SK-N-SH (cell line): ENCODE results near the gene CCDC183. TPM values are rescaled to one million over a fixed set of nuclear protein-coding genes. Genes with fewer than 3 reads are reported as not detected.

Experiments
- CTCF ChIA-PET: fragments of 300-600, 350-600 bp; formaldehyde crosslinking; extraction: SDS; loops from one replicate; lab custom pipeline; 2021; lab: Yijun Ruan, JAX
- POLR2A ChIA-PET: fragments of 350-600 bp; sonication (Branson Sonifier 250); formaldehyde crosslinking; extraction: SDS; loops from one replicate; lab custom pipeline; 2020; ENCODE audit warnings: antibody characterized with exemption, inconsistent platforms; lab: Yijun Ruan, JAX
- DNase-seq: peaks from one replicate; pipeline ENCODE4 v3.0.0; 2012
- H2AFZ ChIP-seq: fragments of 200-600 bp; sonication (generic); 2 replicates; pipeline ENCODE4 v1.8.1; 2016; ENCODE audit warnings: antibody characterized with exemption, mild to moderate bottlenecking, low read depth
- H3F3A ChIP-seq: fragments of 200-600 bp; sonication (generic); replicated peaks from 2 replicates; pipeline ENCODE3; 2016; ENCODE audit warnings: antibody characterized with exemption, mild to moderate bottlenecking; ENCODE audit not compliant: insufficient read depth
- H3K27ac ChIP-seq, 2 experiments: fragments of 200-500 bp in 1 of 2; fragments of 200-600 bp in 1 of 2; sonication (Bioruptor generic) in 1 of 2; sonication (generic), shearing (Covaris generic) in 1 of 2; 2 replicates each; pipeline versions ENCODE4 v1.5.1 to v1.6.1; 2014 to 2016; ENCODE audit warnings: low read depth in 2 of 2, inconsistent platforms in 1 of 2, low read length in 1 of 2, mild to moderate bottlenecking in 1 of 2, mixed read lengths in 1 of 2
- H3K27me3 ChIP-seq: fragments of 200-600 bp; sonication (generic), shearing (Covaris generic); 2 replicates; pipeline ENCODE4 v1.6.1; 2016; ENCODE audit warnings: mixed run types; ENCODE audit not compliant: insufficient read depth
- H3K36me3 ChIP-seq, 2 experiments: fragments of 200-500 bp in 1 of 2; fragments of 200-600 bp in 1 of 2; sonication (Bioruptor generic) in 1 of 2; sonication (generic) in 1 of 2; replicated peaks in 1 of 2; 2 replicates each; pipeline versions ENCODE3 to v1.5.1; 2014 to 2016; ENCODE audit warnings: low read length in 1 of 2, mild to moderate bottlenecking in 1 of 2; ENCODE audit not compliant: insufficient read depth in 2 of 2, control insufficient read depth in 1 of 2
- H3K4me1 ChIP-seq, 2 experiments: fragments of 200-500 bp in 1 of 2; fragments of 200-600 bp in 1 of 2; sonication (Bioruptor generic) in 1 of 2; sonication (generic), shearing (Covaris generic) in 1 of 2; 2 replicates each; pipeline versions ENCODE4 v1.5.1 to v1.6.1; 2014 to 2016; ENCODE audit warnings: low read depth in 1 of 2, low read length in 1 of 2, mixed run types in 1 of 2; ENCODE audit not compliant: insufficient read depth in 2 of 2, control insufficient read depth in 1 of 2
- H3K4me2 ChIP-seq: fragments of 200-600 bp; sonication (generic), shearing (Covaris generic); 2 replicates; pipeline ENCODE4 v1.6.1; 2017; ENCODE audit warnings: mixed run types
- H3K4me3 ChIP-seq, 2 experiments: fragments of 200-500 bp in 1 of 2; fragments of 200-600 bp in 1 of 2; sonication (Bioruptor generic) in 1 of 2; sonication (generic), shearing (Covaris generic) in 1 of 2; 2 replicates each; pipeline versions ENCODE4 v1.5.1 to v1.8.1; 2014 to 2016; ENCODE audit warnings: low read depth in 2 of 2, inconsistent platforms in 1 of 2, low read length in 1 of 2, mild to moderate bottlenecking in 1 of 2, mixed read lengths in 1 of 2, moderate library complexity in 1 of 2
- H3K79me2 ChIP-seq: fragments of 200-600 bp; sonication (generic); 2 replicates; pipeline ENCODE4 v1.8.1; 2017; ENCODE audit warnings: mild to moderate bottlenecking; ENCODE audit not compliant: insufficient read depth
- H3K9ac ChIP-seq: fragments of 200-600 bp; sonication (generic); 2 replicates; pipeline ENCODE4 v1.6.1; 2017; ENCODE audit warnings: mixed run types
- H3K9me2 ChIP-seq: fragments of 200-600 bp; sonication (generic); 2 replicates; pipeline ENCODE4 v1.6.1; 2017; ENCODE audit warnings: mixed run types
- H3K9me3 ChIP-seq: fragments of 200-600 bp; sonication (generic); 2 replicates; pipeline ENCODE4 v1.6.1; 2017; ENCODE audit warnings: mixed run types, mild to moderate bottlenecking, moderate library complexity
- H4K20me1 ChIP-seq: fragments of 200-600 bp; sonication (generic); 2 replicates; pipeline ENCODE4 v1.6.1; 2017; ENCODE audit warnings: mild to moderate bottlenecking, mixed run types; ENCODE audit not compliant: insufficient read depth
- CHD2 ChIP-seq: fragments of 150-350 bp; IDR thresholded peaks from 2 replicates; pipeline ENCODE4 v1.6.1; 2018; ENCODE audit warnings: low read length; ENCODE audit not compliant: partially characterized antibody
- EZH2phosphoT487 ChIP-seq: fragments of 200-600 bp; sonication (generic); IDR thresholded peaks from 2 replicates; pipeline ENCODE4 v1.6.1; 2017; ENCODE audit warnings: low read depth, mixed run types, mild to moderate bottlenecking, antibody characterized with exemption, moderate library complexity, borderline replicate concordance
- FOSL2 ChIP-seq: IDR thresholded peaks from 2 replicates; pipeline ENCODE4 v1.4.0; 2012; ENCODE audit warnings: low read depth, mild to moderate bottlenecking, moderate library complexity, borderline replicate concordance
- FOXJ3 ChIP-seq: sonication (generic); formaldehyde crosslinking; IDR thresholded peaks from 2 replicates; pipeline ENCODE4 v1.5.1; 2020; ENCODE audit warnings: mild to moderate bottlenecking, missing genetic modification reagents
- FOXM1 ChIP-seq: IDR thresholded peaks from 2 replicates; pipeline ENCODE4 v1.4.0; 2012; ENCODE audit warnings: low read depth, mild to moderate bottlenecking
- GABPA ChIP-seq: IDR thresholded peaks from 2 replicates; pipeline ENCODE4 v1.4.0; 2012; ENCODE audit warnings: low read depth, mild to moderate bottlenecking
- GATA2 ChIP-seq: sonication (generic); formaldehyde crosslinking; IDR thresholded peaks from 2 replicates; pipeline ENCODE4 v1.5.0; 2020; ENCODE audit warnings: mild to moderate bottlenecking, missing genetic modification reagents
- IRF3 ChIP-seq: fragments of 150-350 bp; IDR thresholded peaks from 2 replicates; pipeline ENCODE4 v1.6.1; 2016; ENCODE audit warnings: mild to moderate bottlenecking, low read depth, low read length
- MEF2A ChIP-seq: IDR thresholded peaks from 2 replicates; pipeline ENCODE4 v1.4.0; 2012; ENCODE audit warnings: low read depth, borderline replicate concordance
- NRF1 ChIP-seq: IDR thresholded peaks from 2 replicates; pipeline ENCODE4 v1.6.1; 2012; ENCODE audit warnings: low read depth, mild to moderate bottlenecking, low read length
- POLR2AphosphoS5 ChIP-seq: IDR thresholded peaks from 2 replicates; pipeline ENCODE4 v1.6.1; 2012; ENCODE audit warnings: low read depth, low read length
- RAD21 ChIP-seq: IDR thresholded peaks from 2 replicates; pipeline ENCODE4 v1.6.1; 2012; ENCODE audit warnings: mild to moderate bottlenecking, low read length
- RFX5 ChIP-seq: IDR thresholded peaks from 2 replicates; pipeline ENCODE4 v1.6.1; 2012; ENCODE audit warnings: mild to moderate bottlenecking, improper control_type of control experiment, low read length
- RXRA ChIP-seq: IDR thresholded peaks from 2 replicates; pipeline ENCODE4 v1.4.0; 2012; ENCODE audit warnings: low read depth, mild to moderate bottlenecking, borderline replicate concordance
- TCF12 ChIP-seq: IDR thresholded peaks from 2 replicates; pipeline ENCODE4 v1.4.0; 2012
- TEAD4 ChIP-seq: IDR thresholded peaks from 2 replicates; pipeline ENCODE4 v1.4.0; 2012; ENCODE audit warnings: mild to moderate bottlenecking, borderline replicate concordance; ENCODE audit not compliant: insufficient read depth
- USF1 ChIP-seq: IDR thresholded peaks from 2 replicates; pipeline ENCODE4 v1.4.0; 2012; ENCODE audit warnings: low read depth, borderline replicate concordance
- USF2 ChIP-seq: fragments of 150-350 bp; IDR thresholded peaks from 2 replicates; pipeline ENCODE4 v1.6.1; 2017; ENCODE audit warnings: antibody characterized with exemption, low read length, low read depth, borderline replicate concordance
- YY1 ChIP-seq: IDR thresholded peaks from 2 replicates; pipeline ENCODE4 v1.4.0; 2012; ENCODE audit warnings: low read depth, mild to moderate bottlenecking
- ZBTB33 ChIP-seq: IDR thresholded peaks from 2 replicates; pipeline ENCODE4 v1.4.0; 2012; ENCODE audit warnings: low read depth, borderline replicate concordance
- WGBS: methylation state at CpG from one replicate; pipeline ENCODE4 v1.1.6; 2017; ENCODE audit warnings: low lambda C conversion rate; 5-methylcytosine and 5-hydroxymethylcytosine counted together
- polyA plus RNA-seq, 3 experiments: library from polyadenylated mRNA; depleted of rRNA; stranded (reverse); fragments of >200 nt; gene quantifications; 2 replicates each; pipeline ENCODE4 v1.2.3, GENCODE V29; 2012

The CCDC183 gene
- polyA plus RNA-seq, 1 of the 3 experiments (the other 2 are of a cell fraction): 5.3 TPM

- H3K27me3 ChIP-seq: no peaks in the 10 kb centered on the region
- DNase-seq: no peak
- H3F3A ChIP-seq: no peaks in the 10 kb centered on the region
- no peaks in the 10 kb centered on the region for H3K79me2 ChIP-seq
- ChIA-PET POLR2A (no interaction called here), CTCF (interaction anchor here (0.6 to 4.8 kb wide), 16 partner anchors 11 to 275 kb away, joined by 3 to 53 read pairs (median 4); partner anchors contain the start of genes CCDC183 and LCN6)
- no peak overlapping the region for H2AFZ ChIP-seq
- no peak overlapping the region for H3K4me2 ChIP-seq
- no peaks in the 10 kb centered on the region for H3K9me2 ChIP-seq
- no peak overlapping the region for H3K9ac ChIP-seq
- no peak overlapping the region for H3K4me3 ChIP-seq
- H3K4me1 ChIP-seq: peaks cover 0 to 16% of the 10 kb centered on the region in 2 experiments; a peak in 1 of 4 replicates
- H3K9me3 ChIP-seq: no peaks in the 10 kb centered on the region
- no peaks in the 10 kb centered on the region for H3K36me3 ChIP-seq
- TF ChIP-seq RFX5 (no peak), USF1 (no peak), TEAD4 (no peak), FOSL2 (no peak), EZH2phosphoT487 (no peak), GABPA (no peak), RAD21 (no peak), YY1 (no peak), RXRA (no peak), TCF12 (no peak), GATA2 (CRISPR knock-in tag) (no peak), FOXJ3 (CRISPR knock-in tag) (no peak), MEF2A (no peak), USF2 (no peak), CHD2 (no peak), FOXM1 (no peak), NRF1 (no peak), ZBTB33 (no peak), POLR2AphosphoS5 (no peak), IRF3 (no peak)
- 89% methylated on average over 16 of the region's 27 CpGs for WGBS
- H4K20me1 ChIP-seq: no peaks in the 10 kb centered on the region
- no peak overlapping the region for H3K27ac ChIP-seq
These were observed 36.5 kb upstream of the CCDC183 start for GRCh38 chr9:136759436-136760325.
